Measurements from ENCODE around the gene NLK.
A peak's percentile ranks its signal among the peaks of the same experiment; 100 is the strongest.
"Not testable (repeated sequence)": the region's sequence is repeated elsewhere in the genome, so short reads cannot be mapped to it uniquely, and the experiment has no call there.

Gene NLK

DNA sequence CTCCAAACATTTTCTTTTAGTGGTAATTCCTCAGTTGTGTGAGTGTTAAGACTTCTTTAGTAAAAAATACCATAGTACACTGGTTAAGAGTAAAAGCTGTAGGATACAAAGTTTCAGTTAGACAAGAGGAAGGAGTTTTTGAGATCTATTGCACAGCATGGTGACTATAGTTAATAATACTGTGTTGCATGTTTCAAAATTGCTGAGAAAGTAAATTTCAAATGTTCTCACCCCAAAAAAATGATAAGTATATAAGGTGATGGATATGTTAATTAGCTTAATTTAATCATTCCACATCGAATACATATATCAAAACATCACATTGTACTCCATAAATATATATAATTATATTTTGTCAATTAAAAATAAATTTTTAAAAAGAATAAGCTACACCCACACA is 22.0 kb upstream of the NLK start:
- Histone ChIP-seq H3K27ac (ENCODE audit: insufficient read depth in 1 of 2, low read depth in 1 of 2, low read length in 2 of 2, poor library complexity in 1 of 2, severe bottlenecking in 2 of 2) (no peak overlapping the region), H3K4me1 (ENCODE audit: control extremely low read depth in 1 of 4, control insufficient read depth in 4 of 4, insufficient read depth in 4 of 4, low read length in 3 of 4) (no peaks in the 10 kb centered on the region), H3K27me3 (replicated peaks in 2 of 5; ENCODE audit: control insufficient read depth in 4 of 5, insufficient read depth in 5 of 5, low read length in 4 of 5) (no peaks in the 10 kb centered on the region), H3K4me3 (ENCODE audit: control insufficient read depth in 1 of 7, extremely low read depth in 1 of 7, insufficient read depth in 4 of 7, low read depth in 2 of 7, low read length in 6 of 7) (no peak overlapping the region), H3K9me3 (ENCODE audit: control extremely low read depth in 1 of 5, control insufficient read depth in 4 of 5, insufficient read depth in 2 of 5, low read depth in 1 of 5, low read length in 4 of 5) (peaks cover 0 to 1% (median 0%) of the 10 kb centered on the region in 5 experiments), H3K36me3 (ENCODE audit: control insufficient read depth in 4 of 4, insufficient read depth in 4 of 4, low read length in 3 of 4) (no peaks in the 10 kb centered on the region)
- WGBS (ENCODE audit: insufficient coverage) = no CpG with 5 or more reads among the region's 1 CpG
- DNase-seq = no peak
- CTCF ChIA-PET = interaction anchor here (1.4 kb wide), 1 partner anchor 10 kb away, joined by 5 read pairs; no protein-coding TSS in a partner anchor
- POLR2A ChIA-PET = no interaction called here

DNA sequence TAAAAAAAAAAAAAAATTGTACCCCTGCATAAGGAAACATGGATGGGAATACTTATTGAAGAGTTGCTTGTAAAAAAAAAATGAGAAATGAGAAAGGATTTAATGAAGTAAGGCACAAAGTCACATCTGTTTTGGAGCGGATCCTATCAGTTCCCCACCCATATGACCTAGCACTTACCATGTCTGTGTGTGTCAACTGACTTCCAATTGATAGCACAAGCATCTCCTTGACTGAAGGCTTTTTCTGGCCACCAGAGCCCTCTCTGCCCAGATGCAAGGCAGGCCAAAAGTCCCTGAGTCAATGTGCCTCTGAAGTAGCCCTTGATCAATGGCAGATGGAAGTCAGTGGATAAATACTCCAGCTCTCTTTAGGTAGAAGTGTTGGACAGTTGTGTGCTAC is 13.4 kb upstream of the NLK start:
- Histone ChIP-seq H3K4me3 (ENCODE audit: control insufficient read depth in 1 of 7, extremely low read depth in 1 of 7, insufficient read depth in 4 of 7, low read depth in 2 of 7, low read length in 6 of 7) (no peak overlapping the region), H3K9me3 (ENCODE audit: control extremely low read depth in 1 of 5, control insufficient read depth in 4 of 5, insufficient read depth in 2 of 5, low read depth in 1 of 5, low read length in 4 of 5) (no peaks in the 10 kb centered on the region), H3K27ac (ENCODE audit: insufficient read depth in 1 of 2, low read depth in 1 of 2, low read length in 2 of 2, poor library complexity in 1 of 2, severe bottlenecking in 2 of 2) (no peak overlapping the region), H3K36me3 (ENCODE audit: control insufficient read depth in 4 of 4, insufficient read depth in 4 of 4, low read length in 3 of 4) (no peaks in the 10 kb centered on the region), H3K27me3 (replicated peaks in 2 of 5; ENCODE audit: control insufficient read depth in 4 of 5, insufficient read depth in 5 of 5, low read length in 4 of 5) (no peaks in the 10 kb centered on the region), H3K4me1 (ENCODE audit: control extremely low read depth in 1 of 4, control insufficient read depth in 4 of 4, insufficient read depth in 4 of 4, low read length in 3 of 4) (peaks cover 0 to 6% (median 3%) of the 10 kb centered on the region in 4 experiments)
- no peak for DNase-seq
- CTCF ChIA-PET = interaction anchor here (1.2 to 1.9 kb wide), 2 partner anchors 9 kb away, joined by 3 to 5 read pairs; no protein-coding TSS in a partner anchor
- POLR2A ChIA-PET = no interaction called here
- 100% methylated on average over 1 of the region's 1 CpG for WGBS (ENCODE audit: insufficient coverage)

DNA sequence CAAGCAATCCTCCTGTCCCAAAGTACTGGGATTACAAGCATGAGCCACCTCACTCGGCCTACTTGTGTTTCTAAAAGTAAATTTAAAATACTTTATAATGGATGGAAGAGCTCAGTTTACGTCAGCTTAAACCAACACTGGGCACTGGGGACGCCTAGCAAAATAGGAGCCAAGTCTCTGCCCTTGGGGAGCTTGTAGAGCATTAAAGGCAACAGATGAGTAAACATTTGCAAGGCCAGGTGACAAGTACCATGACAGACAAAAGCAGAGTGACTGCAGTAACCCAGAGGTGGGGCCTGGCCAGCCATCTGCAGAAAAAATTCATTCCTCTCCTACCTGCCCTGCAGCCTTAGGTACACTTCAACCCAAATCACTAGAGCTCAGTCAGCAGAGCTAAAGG is 12.1 kb upstream of the NLK start:
- Histone ChIP-seq H3K9me3 (ENCODE audit: control extremely low read depth in 1 of 5, control insufficient read depth in 4 of 5, insufficient read depth in 2 of 5, low read depth in 1 of 5, low read length in 4 of 5) (no peaks in the 10 kb centered on the region), H3K4me1 (ENCODE audit: control extremely low read depth in 1 of 4, control insufficient read depth in 4 of 4, insufficient read depth in 4 of 4, low read length in 3 of 4) (peaks cover 0 to 11% (median 5%) of the 10 kb centered on the region in 4 experiments), H3K27me3 (replicated peaks in 2 of 5; ENCODE audit: control insufficient read depth in 4 of 5, insufficient read depth in 5 of 5, low read length in 4 of 5) (no peaks in the 10 kb centered on the region), H3K4me3 (ENCODE audit: control insufficient read depth in 1 of 7, extremely low read depth in 1 of 7, insufficient read depth in 4 of 7, low read depth in 2 of 7, low read length in 6 of 7) (no peak overlapping the region), H3K27ac (ENCODE audit: insufficient read depth in 1 of 2, low read depth in 1 of 2, low read length in 2 of 2, poor library complexity in 1 of 2, severe bottlenecking in 2 of 2) (no peak overlapping the region), H3K36me3 (ENCODE audit: control insufficient read depth in 4 of 4, insufficient read depth in 4 of 4, low read length in 3 of 4) (no peaks in the 10 kb centered on the region)
- ChIA-PET CTCF (interaction anchor here (0.7 to 1.9 kb wide), 5 partner anchors 9 to 337 kb away, joined by 3 to 6 read pairs (median 3); no protein-coding TSS in a partner anchor), POLR2A (no interaction called here)
- WGBS (ENCODE audit: insufficient coverage) = 100% methylated on average over 2 of the region's 3 CpGs
- DNase-seq = no peak

DNA sequence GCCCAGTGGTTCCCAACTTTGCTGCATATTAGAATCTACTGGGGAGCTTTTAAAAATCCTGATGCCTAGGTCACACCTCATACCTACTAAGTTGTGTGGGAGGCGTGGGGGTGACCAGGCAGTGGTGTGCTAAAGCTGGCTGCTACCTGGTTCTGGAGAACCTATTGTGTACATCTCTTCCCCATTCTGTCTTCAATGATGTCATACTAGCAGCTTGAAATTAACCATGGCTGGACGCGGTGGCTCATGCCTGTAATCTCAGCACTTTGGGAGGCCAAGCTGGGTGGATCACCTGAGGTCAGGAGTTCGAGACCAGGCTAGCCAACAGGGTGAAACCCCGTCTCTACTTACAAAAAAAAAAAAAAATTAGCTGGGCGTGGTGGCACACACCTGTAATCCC is 11.3 kb upstream of the NLK start:
- no peak for DNase-seq
- Histone ChIP-seq H3K4me1 (ENCODE audit: control extremely low read depth in 1 of 4, control insufficient read depth in 4 of 4, insufficient read depth in 4 of 4, low read length in 3 of 4) (peaks cover 0 to 11% (median 5%) of the 10 kb centered on the region in 4 experiments), H3K36me3 (ENCODE audit: control insufficient read depth in 4 of 4, insufficient read depth in 4 of 4, low read length in 3 of 4) (no peaks in the 10 kb centered on the region), H3K27me3 (replicated peaks in 2 of 5; ENCODE audit: control insufficient read depth in 4 of 5, insufficient read depth in 5 of 5, low read length in 4 of 5) (no peaks in the 10 kb centered on the region), H3K9me3 (ENCODE audit: control extremely low read depth in 1 of 5, control insufficient read depth in 4 of 5, insufficient read depth in 2 of 5, low read depth in 1 of 5, low read length in 4 of 5) (no peaks in the 10 kb centered on the region), H3K27ac (ENCODE audit: insufficient read depth in 1 of 2, low read depth in 1 of 2, low read length in 2 of 2, poor library complexity in 1 of 2, severe bottlenecking in 2 of 2) (no peak overlapping the region), H3K4me3 (ENCODE audit: control insufficient read depth in 1 of 7, extremely low read depth in 1 of 7, insufficient read depth in 4 of 7, low read depth in 2 of 7, low read length in 6 of 7) (no peak overlapping the region)
- ChIA-PET CTCF (interaction anchor here (0.7 to 1.9 kb wide), 4 partner anchors 8 to 337 kb away, joined by 3 to 6 read pairs (median 4); no protein-coding TSS in a partner anchor), POLR2A (no interaction called here)
- 97% methylated on average over 6 of the region's 6 CpGs for WGBS (ENCODE audit: insufficient coverage)

DNA sequence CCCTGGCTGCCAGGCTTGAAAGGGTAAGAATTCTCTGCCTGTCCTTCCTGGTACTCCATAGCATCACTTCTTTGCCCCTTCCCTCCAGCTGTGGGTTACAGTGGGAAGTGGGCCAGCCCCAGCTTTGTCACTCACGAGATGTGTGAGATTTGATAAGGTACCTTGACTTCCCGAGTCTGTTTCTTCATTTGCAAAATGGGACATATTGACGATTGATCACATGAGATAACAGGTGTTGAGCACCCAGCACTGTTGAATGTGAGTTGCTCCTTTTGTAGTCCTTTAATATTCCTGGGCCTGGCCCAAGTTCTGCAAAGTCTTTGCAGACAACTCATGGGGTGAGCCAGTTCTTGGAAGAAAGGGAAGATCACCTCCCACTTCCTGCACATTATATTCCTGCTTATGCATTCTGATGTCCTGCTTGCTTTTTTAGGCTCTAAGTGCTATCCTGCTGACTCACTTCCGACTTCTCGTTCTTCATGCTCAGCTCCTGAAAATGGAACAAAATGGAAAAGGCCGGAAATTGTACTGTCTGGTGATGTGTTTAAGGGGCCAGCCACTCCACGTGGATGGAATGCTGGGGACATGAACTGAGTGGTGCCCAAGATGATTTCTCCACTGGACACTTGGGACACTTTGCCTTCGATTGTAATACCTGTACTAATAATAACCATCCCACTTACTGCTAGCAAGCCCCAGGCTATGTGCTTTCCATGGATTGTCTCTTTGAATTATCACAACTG is 8.3 kb upstream of the NLK start:
- peaks cover 1 to 17% (median 9%) of the 10 kb centered on the region in 4 experiments for H3K4me1 ChIP-seq (ENCODE audit: control extremely low read depth in 1 of 4, control insufficient read depth in 4 of 4, insufficient read depth in 4 of 4, low read length in 3 of 4)
- 24% methylated on average over 7 of the region's 8 CpGs for WGBS (ENCODE audit: insufficient coverage)
- POLR2A ChIA-PET = no interaction called here

DNA sequence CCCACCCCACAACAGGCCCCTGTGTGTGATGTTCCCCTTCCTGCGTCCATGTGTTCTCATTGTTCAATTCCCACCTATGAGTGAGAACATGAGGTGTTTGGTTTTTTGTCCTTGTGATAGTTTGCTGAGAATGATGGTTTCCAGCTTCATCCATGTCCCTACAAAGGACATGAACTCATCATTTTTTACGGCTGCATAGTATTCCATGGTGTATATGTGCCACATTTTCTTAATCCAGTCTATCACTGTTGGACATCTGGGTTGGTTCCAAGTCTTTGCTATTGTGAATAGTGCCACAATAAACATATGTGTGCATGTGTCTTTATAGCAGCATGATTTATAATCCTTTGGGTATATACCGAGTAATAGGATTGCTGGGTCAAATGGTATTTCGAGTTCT is 7.0 kb upstream of the NLK start:
- H3K27ac ChIP-seq (ENCODE audit: insufficient read depth in 1 of 2, low read depth in 1 of 2, low read length in 2 of 2, poor library complexity in 1 of 2, severe bottlenecking in 2 of 2); H3K4me3 ChIP-seq (ENCODE audit: control insufficient read depth in 1 of 7, extremely low read depth in 1 of 7, insufficient read depth in 4 of 7, low read depth in 2 of 7, low read length in 6 of 7); H3K27me3 ChIP-seq (replicated peaks in 2 of 5; ENCODE audit: control insufficient read depth in 4 of 5, insufficient read depth in 5 of 5, low read length in 4 of 5); H3K9me3 ChIP-seq (ENCODE audit: control extremely low read depth in 1 of 5, control insufficient read depth in 4 of 5, insufficient read depth in 2 of 5, low read depth in 1 of 5, low read length in 4 of 5); POLR2A ChIA-PET; H3K36me3 ChIP-seq (ENCODE audit: control insufficient read depth in 4 of 4, insufficient read depth in 4 of 4, low read length in 3 of 4); CTCF ChIA-PET; DNase-seq: not testable (repeated sequence)
- H3K4me1 ChIP-seq (ENCODE audit: control extremely low read depth in 1 of 4, control insufficient read depth in 4 of 4, insufficient read depth in 4 of 4, low read length in 3 of 4) = peaks cover 7 to 30% (median 18%) of the 10 kb centered on the region in 4 experiments
- no CpG with 5 or more reads among the region's 4 CpGs for WGBS (ENCODE audit: insufficient coverage)

More for the DNA sequence above, 8.3 kb upstream of the NLK start:
- peak in 1 of 3 donors; percentile 30 for DNase-seq
- H3K27me3 ChIP-seq (replicated peaks in 2 of 5; ENCODE audit: control insufficient read depth in 4 of 5, insufficient read depth in 5 of 5, low read length in 4 of 5) = no peaks in the 10 kb centered on the region
- no peaks in the 10 kb centered on the region for H3K36me3 ChIP-seq (ENCODE audit: control insufficient read depth in 4 of 4, insufficient read depth in 4 of 4, low read length in 3 of 4)
- no peaks in the 10 kb centered on the region for H3K9me3 ChIP-seq (ENCODE audit: control extremely low read depth in 1 of 5, control insufficient read depth in 4 of 5, insufficient read depth in 2 of 5, low read depth in 1 of 5, low read length in 4 of 5)
- CTCF ChIA-PET = interaction anchor here (1.3 kb wide), 1 partner anchor 259 kb away, joined by 3 read pairs; no protein-coding TSS in a partner anchor
- no peak overlapping the region for H3K4me3 ChIP-seq (ENCODE audit: control insufficient read depth in 1 of 7, extremely low read depth in 1 of 7, insufficient read depth in 4 of 7, low read depth in 2 of 7, low read length in 6 of 7)
- peak overlapping the region in 1 of 2 experiments; percentile 47 for H3K27ac ChIP-seq (ENCODE audit: insufficient read depth in 1 of 2, low read depth in 1 of 2, low read length in 2 of 2, poor library complexity in 1 of 2, severe bottlenecking in 2 of 2)

DNA sequence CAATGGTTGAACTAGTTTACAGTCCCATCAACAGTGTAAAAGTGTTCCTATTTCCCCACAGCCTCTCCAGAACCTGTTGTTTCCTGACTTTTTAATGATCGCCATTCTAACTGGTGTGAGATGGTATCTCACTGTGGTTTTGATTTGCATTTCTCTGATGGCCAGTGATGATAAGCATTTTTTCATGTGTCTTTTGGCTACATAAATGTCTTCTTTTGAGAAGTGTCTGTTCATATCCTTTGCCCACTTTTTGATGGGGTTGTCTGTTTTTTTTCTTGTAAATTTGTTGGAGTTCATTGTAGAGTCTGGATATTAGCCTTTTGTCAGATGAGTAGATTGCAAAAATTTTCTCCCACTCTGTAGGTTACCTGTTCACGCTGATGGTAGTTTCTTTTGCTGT is 6.6 kb upstream of the NLK start:
- H3K36me3 ChIP-seq (ENCODE audit: control insufficient read depth in 4 of 4, insufficient read depth in 4 of 4, low read length in 3 of 4); CTCF ChIA-PET; H3K27me3 ChIP-seq (replicated peaks in 2 of 5; ENCODE audit: control insufficient read depth in 4 of 5, insufficient read depth in 5 of 5, low read length in 4 of 5); H3K27ac ChIP-seq (ENCODE audit: insufficient read depth in 1 of 2, low read depth in 1 of 2, low read length in 2 of 2, poor library complexity in 1 of 2, severe bottlenecking in 2 of 2); H3K9me3 ChIP-seq (ENCODE audit: control extremely low read depth in 1 of 5, control insufficient read depth in 4 of 5, insufficient read depth in 2 of 5, low read depth in 1 of 5, low read length in 4 of 5); DNase-seq; POLR2A ChIA-PET; H3K4me3 ChIP-seq (ENCODE audit: control insufficient read depth in 1 of 7, extremely low read depth in 1 of 7, insufficient read depth in 4 of 7, low read depth in 2 of 7, low read length in 6 of 7): not testable (repeated sequence)
- WGBS (ENCODE audit: insufficient coverage) = 100% methylated on average over 1 of the region's 2 CpGs
- peaks cover 7 to 33% (median 19%) of the 10 kb centered on the region in 4 experiments for H3K4me1 ChIP-seq (ENCODE audit: control extremely low read depth in 1 of 4, control insufficient read depth in 4 of 4, insufficient read depth in 4 of 4, low read length in 3 of 4)

All from common myeloid progenitor, CD34-positive (primary cell).